CD4-positive, alpha-beta T cell treated with Interferon alpha-2 for 1 hour (primary cell): ENCODE results near the gene CHDH.

ENCODE experiments used
- DNase-seq, 2 donors: peaks; one replicate each; pipeline ENCODE4 v3.0.0-alpha.2; 2020 to 2022

The CHDH gene, protein sequence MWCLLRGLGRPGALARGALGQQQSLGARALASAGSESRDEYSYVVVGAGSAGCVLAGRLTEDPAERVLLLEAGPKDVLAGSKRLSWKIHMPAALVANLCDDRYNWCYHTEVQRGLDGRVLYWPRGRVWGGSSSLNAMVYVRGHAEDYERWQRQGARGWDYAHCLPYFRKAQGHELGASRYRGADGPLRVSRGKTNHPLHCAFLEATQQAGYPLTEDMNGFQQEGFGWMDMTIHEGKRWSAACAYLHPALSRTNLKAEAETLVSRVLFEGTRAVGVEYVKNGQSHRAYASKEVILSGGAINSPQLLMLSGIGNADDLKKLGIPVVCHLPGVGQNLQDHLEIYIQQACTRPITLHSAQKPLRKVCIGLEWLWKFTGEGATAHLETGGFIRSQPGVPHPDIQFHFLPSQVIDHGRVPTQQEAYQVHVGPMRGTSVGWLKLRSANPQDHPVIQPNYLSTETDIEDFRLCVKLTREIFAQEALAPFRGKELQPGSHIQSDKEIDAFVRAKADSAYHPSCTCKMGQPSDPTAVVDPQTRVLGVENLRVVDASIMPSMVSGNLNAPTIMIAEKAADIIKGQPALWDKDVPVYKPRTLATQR

DNA sequence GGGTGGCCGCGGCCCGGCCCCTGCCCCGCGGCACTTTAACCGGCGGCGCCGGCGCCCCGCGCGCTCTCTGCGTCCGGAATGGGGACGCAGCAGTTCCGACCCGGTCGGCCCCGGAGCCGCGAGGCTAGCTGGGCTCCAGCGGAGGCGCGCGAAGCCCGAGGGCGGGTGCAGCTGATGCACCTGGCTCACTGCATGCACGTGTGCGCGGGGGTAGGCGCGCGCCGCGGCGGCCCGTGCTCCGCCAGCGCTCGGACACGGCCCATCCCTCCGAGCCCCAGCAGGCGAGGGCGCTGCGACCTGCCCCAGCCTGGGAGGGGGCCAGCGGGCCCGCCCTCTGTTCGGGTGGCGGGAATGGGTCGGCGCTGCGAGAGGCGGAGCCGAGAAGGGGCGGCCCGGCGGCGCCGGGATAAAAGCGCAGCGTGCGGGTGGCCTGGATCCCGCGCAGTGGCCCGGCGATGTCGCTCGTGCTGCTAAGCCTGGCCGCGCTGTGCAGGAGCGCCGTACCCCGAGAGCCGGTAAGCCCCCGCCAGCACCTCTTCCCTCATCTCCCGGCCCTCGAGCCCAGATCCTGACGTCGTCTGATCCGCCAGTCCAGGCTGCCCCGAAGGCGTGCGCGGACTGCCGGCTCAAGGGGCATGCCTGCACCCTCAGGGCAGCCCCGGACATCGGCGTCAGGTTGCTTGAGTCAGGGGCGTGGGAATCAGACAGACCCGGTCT, at the start of gene CHDH, which contains the start of gene IL17RB:
TSS of gene CHDH (minus strand) at position 286 of the 717 bp plus-strand sequence. CDS start 22,411 bp downstream, outside the sequence.
TSS of gene IL17RB (plus strand) at position 435 of the 717 bp plus-strand sequence. CDS start at position 456, 21 bp downstream.
- no peak for DNase-seq

DNA sequence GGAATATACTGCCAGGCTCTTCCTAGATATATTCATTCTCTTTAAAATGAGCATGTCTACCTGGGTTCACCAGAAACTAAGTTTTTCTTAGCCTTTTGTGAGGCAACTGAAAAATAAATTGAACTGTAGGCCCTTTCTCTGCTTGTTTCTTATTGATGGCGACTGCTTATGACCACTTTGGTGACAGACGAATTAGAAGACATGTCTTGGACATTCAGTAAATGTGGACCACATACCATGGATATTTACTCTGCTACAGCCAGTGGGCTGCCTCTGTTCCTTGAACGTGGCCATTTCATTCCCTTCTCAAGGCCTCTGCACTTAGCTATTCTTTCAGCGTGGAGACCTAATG, 46.0 kb upstream of the CHDH start:
- DNase-seq: no peak

DNA sequence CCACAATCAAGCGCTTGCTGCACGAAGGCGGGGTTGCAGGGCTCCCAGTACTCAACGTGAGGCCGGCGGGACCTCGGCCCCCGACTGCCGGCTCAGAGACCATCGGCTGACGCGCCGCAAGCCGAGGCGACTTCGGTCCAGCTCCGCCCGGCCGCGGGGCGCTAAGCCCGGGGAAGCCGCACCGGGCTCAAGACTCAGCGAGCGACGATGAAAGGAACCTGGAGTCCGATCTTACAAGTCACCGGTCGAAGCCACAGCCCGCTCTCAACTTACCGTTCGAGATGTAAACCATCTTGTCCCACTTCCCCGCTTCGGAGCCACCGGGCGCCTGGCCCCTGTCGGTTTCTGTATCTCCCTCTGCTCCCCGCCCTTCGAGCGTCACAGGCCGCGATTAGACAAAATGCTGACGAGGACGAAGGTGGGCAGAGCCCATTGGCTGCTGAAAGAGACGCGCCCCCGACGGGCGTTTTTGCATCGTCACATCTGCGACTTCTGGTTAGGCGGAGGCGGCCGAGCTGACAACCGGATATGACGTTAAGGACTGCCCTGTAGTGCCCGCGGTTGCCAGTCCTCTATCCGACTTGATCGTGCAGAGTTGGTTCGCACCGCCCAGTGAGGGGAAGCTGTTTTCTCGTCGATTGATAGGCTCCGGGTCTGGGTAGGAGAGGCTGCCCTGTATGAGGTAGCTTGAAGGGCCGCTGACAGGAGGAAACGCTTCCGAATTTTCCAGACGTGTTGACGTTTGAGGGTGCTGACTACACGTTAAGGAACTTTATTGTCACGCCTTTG, 45.5 kb upstream of the CHDH start, which contains the start of gene SELENOK:
TSS of gene SELENOK (minus strand) at position 363 of the 789 bp plus-strand sequence.
- peak; percentile 99 for DNase-seq

DNA sequence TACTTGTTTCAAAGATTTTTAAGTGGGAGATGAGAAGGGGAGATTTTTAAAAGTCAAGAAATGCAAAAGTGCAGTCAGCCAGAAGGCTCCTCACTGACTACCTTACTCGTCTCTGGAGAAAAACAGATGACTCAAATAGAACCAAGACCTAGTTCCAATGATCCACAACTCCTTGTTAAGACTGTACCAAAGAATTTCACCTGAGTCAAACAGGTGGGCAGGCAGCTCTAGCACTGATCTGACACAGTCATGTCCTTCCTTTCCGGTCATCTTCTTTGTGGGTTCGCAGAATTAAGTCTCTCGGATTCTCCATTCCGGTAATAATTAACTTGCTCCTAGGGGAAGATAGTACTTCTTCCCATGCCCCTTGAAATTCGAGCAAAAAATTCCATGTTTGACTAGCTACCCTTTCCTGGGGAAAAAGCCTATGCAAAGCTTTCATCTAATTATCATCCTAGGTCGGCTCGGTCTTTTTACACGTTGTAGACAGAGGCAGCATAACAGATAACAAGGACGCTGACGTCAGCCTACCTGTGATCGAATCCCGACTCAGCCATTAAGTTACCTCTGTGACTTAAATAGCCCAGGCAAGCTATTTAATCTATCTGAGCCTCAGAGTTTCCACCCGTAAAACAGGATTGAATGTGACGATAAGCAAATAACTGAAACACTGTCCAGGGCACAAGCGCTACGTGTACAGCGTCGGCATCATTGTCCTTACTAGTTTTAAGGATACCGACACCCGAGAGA, 44.7 kb upstream of the CHDH start:
- peak; percentile 65 to 76 for DNase-seq

DNA sequence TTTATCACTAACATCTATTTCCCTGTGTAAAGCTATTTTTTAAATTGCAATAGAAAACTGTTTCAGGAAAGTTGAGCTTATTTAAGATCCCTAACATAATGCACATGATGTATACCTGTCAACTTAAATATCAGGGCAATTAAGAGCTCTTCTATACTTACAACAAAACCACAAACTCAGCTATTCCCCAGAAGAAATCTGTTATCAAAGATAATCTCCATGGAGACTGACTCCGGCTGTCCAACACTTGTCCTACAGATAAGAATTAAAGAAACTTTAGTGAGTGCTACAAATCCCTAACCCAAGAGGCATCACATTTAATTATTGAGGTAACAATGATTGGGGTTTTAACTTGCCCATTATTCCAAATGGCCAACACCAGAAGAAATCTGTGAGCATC, 42.0 kb upstream of the CHDH start:
- no peak for DNase-seq

DNA sequence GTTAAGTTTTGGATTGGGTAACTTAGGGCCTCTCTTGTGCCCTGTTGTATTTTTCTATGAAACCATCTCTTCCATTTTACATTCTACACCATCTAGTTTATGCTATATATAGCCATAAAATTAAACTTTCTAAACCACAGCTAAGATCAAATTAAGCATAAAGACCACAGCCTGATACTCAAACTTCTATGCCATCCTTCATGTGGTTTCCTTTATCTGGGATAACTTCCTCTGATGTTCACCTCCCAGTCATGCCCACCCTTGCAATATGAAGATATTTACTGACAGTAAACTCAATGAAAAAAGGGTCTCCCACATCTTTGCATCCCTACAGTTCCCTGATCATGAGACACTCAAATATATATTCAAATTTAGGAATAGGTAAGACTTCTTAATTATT, 41.2 kb upstream of the CHDH start:
- DNase-seq: no peak

DNA sequence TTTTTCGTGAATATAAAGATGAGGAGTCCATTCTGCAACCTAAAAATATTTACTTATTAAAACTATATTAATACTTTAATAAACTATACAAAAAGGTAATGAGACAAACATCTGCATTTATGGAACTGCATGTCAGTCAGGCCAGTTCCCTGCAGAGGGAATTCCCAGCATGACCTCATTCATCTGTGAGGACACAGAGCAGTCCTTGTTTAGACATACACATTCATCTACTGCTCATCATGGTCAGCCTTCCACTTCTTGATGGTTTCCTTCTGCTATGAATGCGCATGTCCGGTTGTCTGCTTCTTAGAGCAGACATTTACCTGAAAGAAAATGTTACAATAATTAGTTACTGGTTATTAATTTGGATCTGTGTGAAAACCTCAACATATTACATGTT, 39.0 kb upstream of the CHDH start:
- no peak for DNase-seq

DNA sequence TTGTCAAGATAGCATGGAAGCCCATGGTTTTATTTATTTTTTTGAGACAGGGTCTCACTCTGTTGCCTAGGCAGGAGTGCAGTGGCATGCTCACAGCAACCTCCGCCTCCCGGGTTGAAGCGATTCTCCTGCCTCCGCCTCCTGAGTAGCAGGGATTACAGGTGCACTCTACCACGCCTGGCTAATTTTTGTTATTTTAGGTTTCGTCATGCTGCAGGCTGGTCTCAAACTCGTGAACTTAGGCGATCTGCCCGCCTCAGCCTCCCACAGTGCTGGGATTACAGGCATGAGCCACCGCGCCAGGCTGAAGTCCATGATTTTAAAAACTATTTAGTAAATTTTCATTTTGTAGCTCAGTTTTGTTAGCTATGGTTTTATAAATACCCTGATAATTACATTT, 38.4 kb upstream of the CHDH start:
- no peak for DNase-seq

DNA sequence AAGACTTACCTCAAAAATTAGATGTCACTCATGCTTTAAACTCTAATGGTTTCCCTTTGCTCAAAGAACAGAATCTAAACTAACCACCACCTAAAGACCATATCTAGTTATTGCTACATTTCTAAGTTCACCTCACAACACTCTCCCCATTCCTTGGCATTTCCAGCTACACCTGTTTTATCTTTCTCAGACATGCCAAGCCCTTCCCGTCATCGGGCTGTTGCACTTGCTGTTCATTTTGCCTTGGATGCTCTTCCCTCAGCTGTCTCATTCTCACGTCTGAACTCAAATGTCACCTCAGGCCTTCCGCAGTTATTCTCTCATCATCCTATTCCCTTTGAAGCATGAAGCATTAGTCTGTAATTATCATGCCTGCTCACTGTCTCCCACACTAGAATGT, 36.8 kb upstream of the CHDH start:
- no peak for DNase-seq

DNA sequence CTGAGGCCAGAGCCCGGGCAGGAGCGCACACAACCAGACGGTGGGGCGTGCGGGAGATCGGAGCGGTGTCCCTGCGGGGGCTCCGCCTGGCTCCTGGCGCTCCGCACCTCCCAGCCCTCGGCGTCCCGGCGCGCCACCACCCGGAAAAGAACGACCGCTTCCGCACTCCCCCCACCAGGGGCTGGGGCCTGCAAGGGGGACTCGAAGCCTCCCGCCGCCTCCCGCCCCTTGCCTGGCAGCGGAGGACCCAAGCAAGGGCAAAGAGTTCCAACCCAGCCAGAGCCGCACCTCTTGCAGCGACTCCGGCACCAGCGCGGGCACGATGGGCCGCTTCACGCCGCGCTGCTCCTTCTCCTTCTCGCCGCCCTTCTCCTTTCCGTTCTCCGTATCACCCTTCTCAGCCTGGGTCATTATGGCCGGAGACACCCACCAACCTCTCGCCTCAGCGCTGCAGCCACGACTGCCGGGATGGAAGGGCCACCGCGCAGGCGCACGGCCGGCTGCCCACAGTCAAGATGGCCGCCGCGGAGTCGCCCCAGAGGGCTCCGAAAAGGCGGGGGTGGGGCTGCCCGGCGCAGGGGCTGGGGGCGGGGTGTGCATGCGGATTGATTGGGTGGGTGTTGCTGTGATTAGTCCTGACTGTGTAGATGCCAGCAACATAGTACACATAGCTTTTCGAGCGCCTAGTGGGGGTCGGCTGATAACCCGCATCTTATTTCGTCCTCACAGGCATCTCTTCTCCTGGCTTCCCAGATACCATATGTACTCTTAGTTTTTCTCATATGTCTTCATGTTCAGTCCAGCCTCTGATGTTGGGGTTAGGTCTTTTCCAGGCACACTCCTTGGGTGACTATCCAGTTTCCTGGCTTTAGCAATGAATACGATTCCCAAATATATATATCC, 35.7 kb upstream of the CHDH start, which contains the start of gene ACTR8:
TSS of gene ACTR8 (minus strand) at position 462 of the 903 bp plus-strand sequence. CDS start at position 411, 51 bp downstream.
- DNase-seq: peak; percentile 86 to 91

DNA sequence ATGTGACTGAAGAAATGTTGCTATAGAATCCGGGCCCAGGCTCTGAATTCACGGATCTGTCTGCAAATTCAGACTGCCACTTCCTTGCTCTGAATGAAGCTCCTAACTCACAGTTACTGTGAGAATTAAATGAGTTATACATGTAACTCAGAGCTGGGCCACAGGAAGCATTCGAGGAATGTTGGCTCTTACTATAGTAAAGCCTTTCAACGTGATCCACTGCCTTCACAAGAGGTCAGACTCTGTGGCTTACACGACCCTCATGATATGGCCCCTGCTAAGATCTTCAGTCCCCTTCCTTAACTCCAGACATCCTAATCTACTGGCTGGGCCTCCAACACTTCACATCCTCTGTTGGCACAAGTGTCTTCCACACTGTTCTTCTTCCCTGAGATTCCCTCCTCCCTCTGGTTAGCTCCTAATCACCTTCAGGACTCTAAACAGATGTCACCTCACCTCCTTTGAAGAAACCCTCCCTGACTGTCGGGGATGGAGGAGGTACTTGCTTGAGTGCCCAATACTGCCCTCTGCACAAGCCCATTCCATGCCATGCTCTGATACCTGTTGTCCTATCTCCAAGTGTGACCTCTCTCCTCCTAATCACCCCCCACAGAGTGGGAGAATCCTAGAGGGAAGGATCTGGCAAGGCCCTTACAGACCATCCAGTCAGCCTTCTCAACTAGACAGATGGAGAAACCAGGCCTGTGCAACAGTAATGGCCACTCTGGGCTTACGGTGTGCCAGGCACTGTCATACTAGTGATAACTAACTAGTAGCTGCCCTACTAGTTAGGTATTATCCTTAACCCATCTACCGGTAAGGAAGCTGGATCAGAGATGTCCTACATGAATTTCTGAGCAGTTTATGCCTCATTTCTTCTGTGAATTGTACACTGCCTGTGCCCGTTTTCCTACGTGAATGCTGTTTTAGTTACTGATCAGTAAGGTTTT, 34.5 kb upstream of the CHDH start:
- DNase-seq: no peak

DNA sequence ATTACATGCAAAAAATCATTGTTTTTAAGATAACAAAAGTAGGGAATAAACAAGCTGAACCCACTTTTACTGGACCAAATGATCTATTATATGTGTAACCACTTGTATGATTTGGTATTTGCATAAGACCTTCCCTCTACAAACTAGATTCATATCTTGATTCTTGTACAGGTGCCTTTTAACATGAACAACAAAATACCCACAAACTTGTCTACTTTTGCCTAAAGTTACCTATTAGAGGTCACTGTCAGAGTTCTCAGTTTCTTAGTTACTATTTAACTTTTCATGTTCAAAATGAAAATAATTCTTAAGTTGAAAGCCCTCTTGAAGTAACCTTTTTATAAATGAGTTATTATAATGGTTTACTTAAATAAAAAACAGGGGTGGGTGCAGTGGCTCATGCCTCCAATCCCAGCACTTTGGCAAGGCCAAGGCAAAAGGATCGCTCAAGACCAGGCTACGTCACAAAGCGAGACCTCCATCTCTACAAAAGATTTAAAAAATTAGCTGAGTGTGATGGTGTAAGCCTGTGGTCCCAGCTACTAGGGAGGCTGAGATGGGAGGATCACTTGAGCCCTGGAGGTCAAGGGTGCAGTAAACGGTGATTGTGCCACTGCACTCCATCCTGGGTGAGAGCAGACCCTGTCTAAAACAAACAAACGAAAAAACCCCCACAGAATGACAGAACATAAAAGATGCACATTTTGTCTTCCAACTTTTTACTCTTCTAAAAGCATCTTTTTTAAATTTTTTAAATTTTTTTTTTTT, 19.7 kb upstream of the CHDH start:
- DNase-seq: no peak

DNA sequence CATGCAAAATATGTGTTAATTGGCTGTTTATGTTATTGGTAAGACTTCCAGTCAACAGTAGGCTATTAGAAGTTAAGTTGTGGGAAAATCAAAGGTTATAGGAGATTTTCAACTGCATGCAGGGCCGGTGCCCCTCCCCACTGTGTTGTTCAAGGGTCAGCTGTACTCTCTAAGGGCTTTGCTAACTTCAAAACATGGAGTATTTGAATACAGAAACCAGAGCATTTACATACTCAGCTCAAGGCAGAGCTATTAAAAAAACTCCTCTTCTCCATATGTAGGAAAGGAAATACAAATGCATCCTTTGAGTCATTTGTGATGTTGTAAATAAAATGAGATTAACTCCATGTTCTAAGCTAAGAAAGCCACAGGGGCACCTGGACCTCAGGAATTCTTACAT, 16.9 kb upstream of the CHDH start:
- DNase-seq: no peak

DNA sequence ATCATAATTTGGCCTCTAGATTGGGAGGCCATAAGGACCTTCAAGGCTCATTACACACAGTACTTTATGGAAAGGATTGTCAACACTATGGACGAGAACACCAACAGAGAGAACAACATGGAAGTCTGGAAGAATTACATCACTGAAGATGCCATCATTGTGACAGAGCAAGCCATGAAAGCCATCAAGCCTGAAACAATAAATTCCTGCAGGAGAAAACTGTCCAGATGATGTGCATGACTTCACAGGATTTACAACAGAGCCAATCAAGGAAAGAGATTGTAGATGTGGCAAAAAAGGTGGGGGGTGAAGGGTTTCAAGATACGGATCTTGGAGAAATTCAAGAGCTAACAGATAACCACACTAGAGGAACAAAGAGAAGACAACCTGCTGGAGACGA, 16.0 kb upstream of the CHDH start:
- no peak for DNase-seq

DNA sequence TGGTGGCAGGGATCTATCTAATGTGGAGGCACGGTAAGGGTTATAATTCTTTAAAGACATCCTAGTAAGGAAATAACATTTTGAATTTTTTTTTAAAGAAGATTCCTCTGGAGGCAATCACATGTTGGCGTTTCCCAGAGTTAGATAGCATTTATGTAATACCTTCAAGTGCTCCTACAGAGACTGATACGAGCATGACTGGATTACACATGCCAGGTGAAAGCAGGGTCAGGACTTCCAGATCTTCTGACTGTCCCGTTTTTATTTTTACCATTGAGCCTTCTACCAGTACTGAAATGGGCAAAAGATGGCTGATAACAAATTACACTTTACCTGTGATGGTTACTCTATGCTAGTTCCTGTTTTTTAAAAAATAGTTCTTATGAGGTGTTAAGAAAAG, 14.0 kb upstream of the CHDH start:
- no peak for DNase-seq

DNA sequence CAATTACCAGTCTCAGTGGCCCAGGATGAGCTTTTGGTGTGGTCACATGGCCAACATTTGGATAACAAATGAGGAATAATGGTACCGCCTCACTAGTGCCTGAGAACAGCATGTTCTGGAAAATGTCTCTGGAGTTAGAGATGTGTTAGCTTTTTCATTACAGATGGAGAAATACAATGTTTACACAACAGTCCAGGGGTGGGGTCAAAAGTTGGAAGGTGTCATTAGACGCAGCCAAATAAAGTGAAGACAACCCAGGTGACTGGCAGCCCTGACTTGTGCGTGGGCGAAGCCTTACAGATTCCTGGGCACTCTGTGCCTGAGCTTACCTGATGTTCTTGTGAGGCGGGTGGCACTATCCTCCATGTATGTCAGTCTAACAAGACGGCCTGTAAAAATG, 13.0 kb upstream of the CHDH start:
- no peak for DNase-seq

DNA sequence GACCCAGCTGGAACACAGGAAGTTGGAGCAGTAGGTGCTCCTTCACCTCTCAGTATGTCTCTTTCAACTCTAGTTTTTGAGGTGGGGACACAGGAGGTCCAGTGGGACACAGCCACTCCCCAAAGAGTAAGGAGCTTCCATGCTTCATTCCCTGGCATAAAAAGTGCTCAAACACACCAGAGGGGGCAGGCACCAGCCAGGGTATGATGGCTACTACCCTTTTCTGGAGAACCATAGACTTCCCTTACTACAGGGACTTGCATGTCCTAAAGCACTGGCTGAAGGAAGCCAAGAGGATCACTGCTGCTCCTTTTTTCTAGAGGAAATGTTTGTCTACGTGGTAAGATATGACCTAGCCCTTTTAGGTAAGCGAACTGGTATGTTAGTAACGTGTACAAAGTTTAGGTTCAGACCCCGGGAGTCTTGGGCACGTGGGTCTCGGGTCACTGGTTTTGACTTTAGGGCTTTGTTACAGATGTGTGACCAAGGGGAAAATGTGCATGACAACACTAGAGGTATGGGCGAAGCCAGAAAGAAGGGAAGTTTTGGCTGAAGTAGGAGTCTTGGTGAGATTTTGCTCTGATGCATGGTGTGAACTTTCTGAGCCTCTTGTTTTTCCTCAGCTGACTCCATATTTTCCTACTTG, 12.0 kb upstream of the CHDH start:
- no peak for DNase-seq

DNA sequence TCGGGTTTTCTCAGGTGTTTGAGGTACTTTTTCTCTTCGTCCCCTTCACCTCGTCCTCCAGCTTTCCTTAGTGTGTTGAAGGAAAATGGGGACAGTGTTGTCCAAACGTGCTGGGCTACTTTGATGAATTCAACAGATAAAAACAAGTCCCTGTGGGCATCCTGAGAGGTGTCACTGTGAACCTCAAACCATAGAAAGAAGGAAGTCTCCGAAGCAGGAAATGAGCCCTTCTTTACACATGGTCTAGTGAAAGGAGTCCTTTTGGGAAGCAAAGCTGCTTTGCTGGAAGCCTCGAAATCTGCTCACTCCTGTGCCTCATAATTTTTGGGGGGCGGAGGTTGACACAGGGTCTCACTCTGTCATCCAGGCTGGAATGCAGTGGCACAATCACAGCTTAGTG, 10.7 kb upstream of the CHDH start:
- DNase-seq: no peak
